Adipocyte (in vitro differentiated cells): ENCODE data around the gene F11R.

Source experiments
- DNase-seq: peaks from one replicate; pipeline ENCODE4 v3.0.0-alpha.2; 2015; ENCODE audit warnings: low read depth
- H3K27me3 ChIP-seq: replicated peaks from 2 replicates; pipeline ENCODE4 v1.7.0; 2013; ENCODE audit warnings: mild to moderate bottlenecking, low read length, moderate library complexity; ENCODE audit not compliant: control insufficient read depth, insufficient read depth
- H3K36me3 ChIP-seq: 2 replicates; pipeline ENCODE4 v1.7.0; 2013; ENCODE audit warnings: low read length, mild to moderate bottlenecking, moderate library complexity; ENCODE audit not compliant: control insufficient read depth, insufficient read depth, severe bottlenecking
- H3K4me1 ChIP-seq: 2 replicates; pipeline ENCODE4 v1.7.0; 2013; ENCODE audit warnings: mild to moderate bottlenecking, low read length, moderate library complexity; ENCODE audit not compliant: control insufficient read depth, insufficient read depth
- H3K4me3 ChIP-seq: 2 replicates; pipeline ENCODE4 v1.7.0; 2013; ENCODE audit warnings: mild to moderate bottlenecking, low read length, moderate library complexity
- H3K9ac ChIP-seq: 2 replicates; pipeline ENCODE4 v1.7.0; 2013; ENCODE audit warnings: mild to moderate bottlenecking, low read length, moderate library complexity
- H3K9me3 ChIP-seq: 2 replicates; pipeline ENCODE4 v1.7.0; 2013; ENCODE audit warnings: mild to moderate bottlenecking, low read length, moderate library complexity; ENCODE audit not compliant: control insufficient read depth

The F11R gene

DNA sequence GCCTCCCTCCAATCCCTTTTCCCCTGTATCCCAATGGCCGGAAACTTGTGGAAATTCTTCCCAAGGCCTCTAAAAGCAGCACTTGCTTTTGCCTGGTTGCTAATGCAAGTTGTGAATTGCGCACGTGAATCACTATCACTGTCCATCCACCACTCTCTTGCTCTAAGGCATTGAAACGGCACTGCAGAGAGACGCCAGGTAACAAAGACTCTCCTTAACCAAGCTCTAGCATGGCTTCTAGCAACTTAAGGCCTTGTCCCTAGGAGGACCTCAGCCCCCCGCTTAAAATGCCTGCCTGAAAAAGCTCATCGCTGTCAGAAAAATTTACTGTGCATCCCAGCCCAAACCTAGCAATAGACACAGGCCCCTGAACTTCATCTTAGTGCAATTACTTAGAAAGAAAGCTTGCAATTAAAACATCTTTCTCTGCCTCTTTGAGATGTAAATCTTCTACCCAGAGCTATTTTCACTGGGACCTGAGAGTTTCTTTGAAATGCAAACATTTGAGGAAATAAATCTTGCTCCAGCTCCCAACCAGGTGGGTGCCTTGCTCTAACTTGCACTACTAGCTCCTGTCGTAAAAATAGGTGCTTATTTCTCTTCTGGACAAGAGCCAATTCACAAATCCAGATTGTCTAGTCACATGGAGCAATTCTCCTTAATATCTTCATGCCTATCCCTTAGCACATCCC lies 33.4 kb downstream of the F11R start:
- no peaks in the 10 kb centered on the region for H3K4me1 ChIP-seq
- H3K27me3 ChIP-seq = peaks cover 2% of the 10 kb centered on the region
- no peak overlapping the region for H3K4me3 ChIP-seq
- no peak overlapping the region for H3K9ac ChIP-seq
- no peak for DNase-seq
- H3K9me3 ChIP-seq = no peaks in the 10 kb centered on the region
- H3K36me3 ChIP-seq = no peaks in the 10 kb centered on the region

DNA sequence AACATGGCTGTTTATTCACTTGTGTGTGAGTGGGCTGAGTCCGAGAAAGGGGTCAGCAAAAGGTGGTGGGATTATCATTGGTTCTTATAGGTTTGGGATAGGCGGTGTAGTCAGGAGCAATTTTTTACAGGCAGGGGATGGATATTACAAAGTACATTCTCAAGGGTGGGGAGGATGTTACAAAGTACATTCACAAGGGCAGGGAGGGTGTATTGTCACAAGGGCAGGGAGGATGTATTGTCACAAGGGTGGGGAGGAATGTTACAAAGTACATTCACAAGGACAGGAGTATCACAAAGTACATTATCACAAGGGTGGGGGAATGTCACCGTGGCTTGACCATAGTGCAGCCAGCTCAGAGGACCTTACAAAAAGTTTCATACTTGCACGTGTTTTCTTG lies 35.2 kb downstream of the F11R start:
- no peak for DNase-seq
- Histone ChIP-seq H3K4me1 (no peaks in the 10 kb centered on the region), H3K36me3 (no peaks in the 10 kb centered on the region), H3K27me3 (peaks cover 17% of the 10 kb centered on the region), H3K9ac (no peak overlapping the region), H3K4me3 (no peak overlapping the region), H3K9me3 (no peaks in the 10 kb centered on the region)

DNA sequence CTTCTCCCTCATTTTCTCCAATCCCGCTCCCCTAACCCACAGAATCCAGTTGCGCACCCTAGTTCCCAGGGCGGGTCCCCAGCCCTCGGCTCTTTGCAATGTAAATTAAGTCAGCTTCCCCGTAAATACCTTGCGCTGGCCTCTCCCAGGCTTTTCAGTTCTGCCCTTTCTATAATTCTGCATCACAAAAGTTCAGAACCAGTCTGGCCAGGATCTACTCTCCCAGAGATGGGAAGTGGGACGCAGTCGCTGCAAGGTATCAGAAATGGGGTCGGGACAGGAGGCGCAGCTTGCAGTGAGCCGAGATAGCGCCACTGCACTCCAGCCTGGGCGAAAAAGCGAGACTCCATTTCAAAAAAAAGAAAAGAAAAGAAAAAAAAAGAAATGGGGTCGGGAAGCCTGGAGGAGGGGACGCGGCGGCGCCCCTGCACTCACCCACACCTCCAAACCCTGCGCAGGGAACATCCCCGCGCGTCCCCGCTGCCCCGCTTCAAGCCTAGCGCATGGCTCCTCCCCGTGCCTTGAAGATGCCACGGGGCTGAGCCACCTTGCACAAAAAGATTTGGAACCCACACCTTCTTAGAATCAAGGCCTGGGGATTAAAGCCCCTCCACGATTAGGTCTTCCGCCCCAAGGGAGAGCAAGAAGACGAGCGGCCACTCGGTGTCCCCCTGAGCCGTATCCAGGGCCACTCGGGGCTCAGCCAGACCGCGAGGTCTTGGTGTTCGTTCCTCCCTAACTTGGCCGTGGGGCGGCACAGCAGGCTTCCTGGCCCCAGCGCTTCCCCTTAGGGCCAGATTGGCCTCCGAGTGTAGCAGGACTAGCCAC lies 39.2 kb downstream of the F11R start:
- Histone ChIP-seq H3K9ac (no peak overlapping the region), H3K4me3 (no peak overlapping the region), H3K4me1 (no peaks in the 10 kb centered on the region), H3K9me3 (no peaks in the 10 kb centered on the region), H3K27me3 (peaks cover 19% of the 10 kb centered on the region), H3K36me3 (no peaks in the 10 kb centered on the region)
- DNase-seq = no peak

DNA sequence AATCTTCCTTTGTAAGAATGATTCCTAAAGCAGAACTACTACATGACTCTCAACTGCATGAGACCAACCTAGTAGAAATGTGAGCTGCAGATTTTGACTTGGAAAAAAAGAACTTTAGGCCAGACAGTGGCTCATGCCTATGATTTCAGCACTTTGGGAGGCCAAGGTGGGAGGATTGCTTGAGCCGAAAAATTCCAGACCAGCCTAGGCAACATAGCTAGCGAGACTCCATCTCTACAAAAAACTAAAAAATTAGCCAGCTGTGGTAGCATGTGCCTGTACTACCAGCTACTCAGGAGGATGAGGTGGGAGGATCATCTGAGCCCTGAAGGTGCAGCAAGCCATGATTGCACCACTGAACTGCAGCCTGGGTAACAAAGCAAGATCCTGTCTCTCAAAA lies 41.7 kb downstream of the F11R start:
- peaks cover 19% of the 10 kb centered on the region for H3K27me3 ChIP-seq

DNA sequence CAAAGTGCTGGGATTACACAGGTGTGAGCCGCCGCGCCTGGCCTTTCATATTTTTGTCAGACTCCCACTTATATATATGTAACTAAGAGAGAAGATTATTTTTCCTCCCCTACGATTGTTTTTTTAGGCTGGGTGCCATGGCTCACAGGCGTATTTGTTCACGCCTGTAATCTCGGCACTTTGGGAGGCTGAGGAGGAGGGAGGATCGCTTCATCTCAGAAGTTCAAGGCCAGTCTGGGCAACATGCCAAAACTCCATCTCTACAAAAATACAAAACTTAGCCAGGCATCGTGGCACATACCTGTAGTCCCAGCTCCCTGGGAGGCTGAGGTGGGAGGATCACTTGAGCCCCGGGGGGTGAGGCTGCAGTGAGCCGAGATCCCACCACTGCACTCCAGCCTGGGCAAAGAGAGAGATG lies 42.4 kb downstream of the F11R start:
- Histone ChIP-seq H3K4me3 (no peak overlapping the region), H3K36me3 (no peaks in the 10 kb centered on the region), H3K9me3 (no peaks in the 10 kb centered on the region), H3K27me3 (peaks cover 22% of the 10 kb centered on the region), H3K9ac (no peak overlapping the region), H3K4me1 (no peaks in the 10 kb centered on the region)
- no peak for DNase-seq

More for the DNA sequence above, 41.7 kb downstream of the F11R start:
- Histone ChIP-seq H3K9ac (no peak overlapping the region), H3K4me3 (no peak overlapping the region), H3K9me3 (no peaks in the 10 kb centered on the region), H3K4me1 (no peaks in the 10 kb centered on the region), H3K36me3 (no peaks in the 10 kb centered on the region)
- no peak for DNase-seq

DNA sequence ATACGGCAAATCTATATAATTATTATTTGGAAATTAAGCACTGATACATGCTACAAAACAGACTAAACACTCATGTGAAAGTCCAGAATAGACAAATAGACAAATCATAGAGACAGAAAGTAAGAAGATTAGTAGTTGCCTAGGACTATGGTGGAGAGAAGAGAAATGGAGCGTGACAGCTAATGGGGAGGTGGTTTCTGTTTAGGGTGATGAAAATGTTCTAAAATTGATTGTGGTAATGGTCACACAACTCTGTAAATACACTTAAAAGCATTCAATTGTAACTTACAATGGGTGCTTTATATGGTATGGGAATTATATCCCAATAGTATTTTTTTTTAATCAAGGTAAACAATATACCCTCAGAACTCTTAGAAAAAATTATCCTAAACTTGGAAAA lies 45.9 kb downstream of the F11R start:
- Histone ChIP-seq H3K27me3 (peaks cover 9% of the 10 kb centered on the region), H3K9ac (no peak overlapping the region), H3K4me3 (no peak overlapping the region), H3K9me3 (no peaks in the 10 kb centered on the region), H3K36me3 (no peaks in the 10 kb centered on the region), H3K4me1 (no peaks in the 10 kb centered on the region)
- DNase-seq = no peak

DNA sequence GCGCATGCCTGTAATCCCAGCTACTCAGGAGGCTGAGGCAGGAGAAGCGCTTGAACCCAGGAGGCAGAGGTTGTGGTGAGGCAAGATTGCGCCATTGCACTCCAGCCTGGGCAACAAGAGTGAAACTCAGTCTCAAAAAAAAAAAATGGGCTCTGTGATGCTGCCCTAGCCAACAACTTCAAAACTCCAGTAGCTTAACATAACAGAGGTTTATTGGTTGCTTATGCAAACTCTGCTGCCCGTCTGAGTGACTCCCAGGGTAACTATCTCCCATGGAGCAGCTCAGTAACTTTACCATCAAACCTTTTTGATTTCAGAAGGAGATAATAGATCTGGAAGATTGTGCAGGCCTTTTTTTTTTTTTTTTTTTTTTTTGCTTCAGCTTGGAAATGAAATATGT lies 47.5 kb downstream of the F11R start:
- no peaks in the 10 kb centered on the region for H3K36me3 ChIP-seq
- peaks cover 9% of the 10 kb centered on the region for H3K27me3 ChIP-seq
- no peaks in the 10 kb centered on the region for H3K9me3 ChIP-seq
- no peak overlapping the region for H3K4me3 ChIP-seq
- no peak overlapping the region for H3K9ac ChIP-seq
- DNase-seq = no peak
- H3K4me1 ChIP-seq = no peaks in the 10 kb centered on the region

DNA sequence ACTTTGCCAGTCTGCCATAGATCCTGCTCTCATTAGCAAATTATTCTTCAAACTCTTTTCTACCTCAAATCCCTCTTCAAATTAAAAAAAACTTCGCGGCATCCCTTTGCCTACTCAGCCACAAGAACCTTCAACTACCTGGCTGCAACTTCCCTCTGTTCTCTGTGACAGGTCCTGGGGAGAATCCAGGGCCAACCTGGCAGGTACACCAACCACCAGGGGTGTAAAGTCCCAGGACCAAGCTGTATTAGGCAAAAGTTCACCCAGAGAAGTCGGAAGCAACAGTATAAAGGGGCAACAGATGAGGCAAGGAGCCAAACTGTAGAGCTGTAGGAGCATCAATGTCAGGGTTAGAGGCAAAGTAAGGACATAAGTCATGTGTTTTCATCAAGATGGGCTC lies 48.0 kb downstream of the F11R start:
- DNase-seq = no peak
- H3K36me3 ChIP-seq = no peaks in the 10 kb centered on the region
- no peaks in the 10 kb centered on the region for H3K9me3 ChIP-seq
- no peak overlapping the region for H3K4me3 ChIP-seq
- H3K27me3 ChIP-seq = peaks cover 9% of the 10 kb centered on the region
- H3K4me1 ChIP-seq = no peaks in the 10 kb centered on the region
- no peak overlapping the region for H3K9ac ChIP-seq

DNA sequence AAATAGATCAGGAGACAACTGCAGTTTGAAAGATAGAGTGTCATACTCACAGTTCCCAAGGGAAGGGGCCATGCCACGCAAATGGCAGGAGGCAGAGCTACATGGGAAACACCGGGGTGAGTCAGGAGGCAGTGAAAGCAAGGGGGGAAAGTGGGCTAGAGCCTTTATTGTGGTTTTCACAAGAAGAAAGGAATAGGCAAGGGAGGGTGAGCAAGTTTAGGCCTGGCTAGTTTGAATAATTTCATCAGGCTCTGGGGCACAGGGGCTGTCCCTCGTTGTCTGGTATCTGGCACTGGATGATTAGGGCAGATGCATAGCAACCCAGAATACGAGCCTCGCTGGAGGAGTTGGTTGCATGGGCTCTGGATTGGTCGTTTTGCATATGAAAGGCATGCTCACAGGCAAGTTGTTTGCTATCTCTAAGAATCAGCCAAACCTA lies 49.3 kb downstream of the F11R start:
- H3K9me3 ChIP-seq = no peaks in the 10 kb centered on the region
- H3K9ac ChIP-seq = no peak overlapping the region
- DNase-seq = no peak
- peaks cover 9% of the 10 kb centered on the region for H3K27me3 ChIP-seq
- no peak overlapping the region for H3K4me3 ChIP-seq
- H3K36me3 ChIP-seq = no peaks in the 10 kb centered on the region
- no peaks in the 10 kb centered on the region for H3K4me1 ChIP-seq

DNA sequence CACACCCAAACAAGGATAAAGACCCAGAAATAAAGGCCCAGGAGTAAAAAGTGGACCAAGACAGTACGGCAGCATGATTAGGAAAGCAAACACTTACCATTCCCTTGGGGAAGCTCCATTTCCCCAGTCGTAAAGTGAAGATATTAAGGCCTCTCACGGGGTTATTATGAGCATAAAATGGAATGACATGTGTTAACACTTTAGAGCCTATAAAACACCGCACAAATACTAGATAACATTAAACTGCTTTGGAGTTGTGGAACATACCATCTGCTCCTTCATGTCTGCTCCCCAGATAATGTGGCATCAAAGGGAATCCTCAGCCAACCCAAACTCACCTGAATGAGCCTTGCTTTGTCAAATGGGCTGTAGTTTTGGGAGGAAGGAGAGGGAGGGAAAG lies 57.4 kb downstream of the F11R start:
- no peaks in the 10 kb centered on the region for H3K9me3 ChIP-seq
- no peak overlapping the region for H3K9ac ChIP-seq
- H3K36me3 ChIP-seq = no peaks in the 10 kb centered on the region
- no peak overlapping the region for H3K4me3 ChIP-seq
- H3K27me3 ChIP-seq = peaks cover 7% of the 10 kb centered on the region
- no peak for DNase-seq
- no peaks in the 10 kb centered on the region for H3K4me1 ChIP-seq

DNA sequence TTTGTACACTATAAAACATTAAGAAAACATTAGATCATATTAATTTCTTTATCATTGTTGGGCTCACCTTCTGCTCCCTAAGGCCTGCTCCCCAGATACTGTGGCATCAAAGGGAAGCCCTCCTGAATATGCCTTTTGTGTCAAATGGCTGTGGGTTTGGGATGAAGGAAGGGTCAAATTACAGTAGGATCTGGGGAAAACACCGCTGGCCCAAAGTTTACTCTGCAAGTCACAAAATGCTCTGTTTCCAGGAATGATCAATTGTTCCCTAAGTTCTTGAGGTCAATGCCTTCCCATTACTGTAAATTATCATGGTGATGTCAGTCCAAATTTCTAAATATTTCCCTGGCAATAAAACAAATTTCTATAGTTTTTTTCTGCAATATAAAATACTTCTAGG lies 59.5 kb downstream of the F11R start:
- no peak for DNase-seq
- no peaks in the 10 kb centered on the region for H3K36me3 ChIP-seq
- H3K9ac ChIP-seq = no peak overlapping the region
- H3K27me3 ChIP-seq = peaks cover 13% of the 10 kb centered on the region
- H3K4me1 ChIP-seq = no peaks in the 10 kb centered on the region
- no peaks in the 10 kb centered on the region for H3K9me3 ChIP-seq
- H3K4me3 ChIP-seq = no peak overlapping the region
